Vagina (tissue), 2 donors: Measurements from ENCODE around the gene ZNF385B. TPM values are rescaled to one million over a fixed set of nuclear protein-coding genes. Genes with fewer than 3 reads are reported as not detected.

Experiments used
- DNase-seq, 2 donors: peaks; one replicate each; pipeline ENCODE4 v3.0.0-alpha.2; 2017; ENCODE audit errors: extremely low spot score in 2 of 2
- H3K27ac ChIP-seq: fragments of 200-600 bp; sonication (generic); one replicate; pipeline ENCODE4 v1.5.1; 2019
- H3K27me3 ChIP-seq: fragments of 200-600 bp; sonication (generic); one replicate; pipeline ENCODE4 v1.5.1; 2019
- H3K36me3 ChIP-seq, 2 donors: fragments of 200-600 bp; sonication (generic); one replicate each; pipeline ENCODE4 v1.5.1; 2017 to 2019
- H3K4me1 ChIP-seq: fragments of 200-600 bp; sonication (generic); one replicate; pipeline ENCODE4 v1.5.1; 2019
- H3K4me3 ChIP-seq, 2 donors: fragments of 200-600 bp; sonication (generic); 1 replicate in 1 of 2; 2 replicates in 1 of 2; pipeline ENCODE4 v1.5.1; 2016 to 2019
- H3K9me3 ChIP-seq: fragments of 200-600 bp; sonication (generic); one replicate; pipeline ENCODE4 v1.5.1; 2019
- POLR2A ChIP-seq, 2 donors: fragments of 450-650 bp; IDR thresholded peaks; one replicate each; pipeline ENCODE4 v1.6.1; 2017; ENCODE audit warnings: antibody characterized with exemption in 2 of 2, mild to moderate bottlenecking in 2 of 2, moderate library complexity in 2 of 2
- POLR2AphosphoS5 ChIP-seq, 2 donors: sonication (generic); formaldehyde crosslinking; IDR thresholded peaks; one replicate each; pipeline ENCODE4 v1.9.0; 2017; ENCODE audit warnings: antibody characterized with exemption in 2 of 2, mild to moderate bottlenecking in 2 of 2, low read depth in 1 of 2; ENCODE audit not compliant: insufficient read depth in 1 of 2
- intact Hi-C: fragments of 100-400 bp; cut with DNase I; formaldehyde crosslinking; loops from one replicate; pipeline ENCODE4 v1.15.1; 2023
- total RNA-seq: library from RNA; depleted of rRNA; stranded (reverse); fragments of >200 nt; gene quantifications from one replicate; pipeline ENCODE4 v1.2.3, GENCODE V29; 2016
- TF ChIP-seq, protein P1 (sequence below), 3 experiments: fragments of 450-650 bp in 2 of 3; fragments of 200-600 bp in 1 of 3; sonication (generic) in 1 of 3; IDR thresholded peaks; one replicate each; pipeline ENCODE4 v1.5.1; 2017 to 2019; ENCODE audit warnings: antibody characterized with exemption in 3 of 3, mild to moderate bottlenecking in 2 of 3, moderate library complexity in 2 of 3

ZNF385B gene
- total RNA-seq, 1 donor from 2014 or later, result 11.5 TPM

DNA sequence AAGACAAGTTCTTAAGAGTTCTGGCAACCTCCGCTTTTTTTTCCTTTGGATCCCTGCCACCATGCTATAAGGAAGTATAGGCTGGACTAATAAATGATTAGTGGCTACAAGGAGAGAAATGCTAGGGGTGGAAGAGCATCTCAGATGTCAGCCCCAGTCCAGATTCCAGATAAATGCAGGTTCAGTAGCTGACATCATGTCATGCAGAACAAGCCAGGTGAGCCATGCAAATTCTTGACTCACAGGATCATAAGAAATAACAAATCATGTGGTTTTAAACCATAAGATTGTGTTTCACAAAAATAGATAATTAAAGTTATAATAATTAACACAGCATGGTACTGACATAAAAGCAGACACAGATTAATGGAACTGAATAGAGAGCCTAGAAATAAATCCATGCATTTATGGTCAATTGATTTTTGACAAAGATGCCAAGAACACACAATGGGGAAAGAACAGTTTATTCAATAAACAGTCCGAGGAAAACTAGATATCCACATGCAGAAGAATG, 443.9 kb downstream of the ZNF385B start:
- TF ChIP-seq POLR2AphosphoS5 (IDR thresholded peaks at IDR 0.05; ENCODE audit: insufficient read depth in 1 of 2, low read depth in 1 of 2), result no peak
- TF ChIP-seq, protein P1, sequence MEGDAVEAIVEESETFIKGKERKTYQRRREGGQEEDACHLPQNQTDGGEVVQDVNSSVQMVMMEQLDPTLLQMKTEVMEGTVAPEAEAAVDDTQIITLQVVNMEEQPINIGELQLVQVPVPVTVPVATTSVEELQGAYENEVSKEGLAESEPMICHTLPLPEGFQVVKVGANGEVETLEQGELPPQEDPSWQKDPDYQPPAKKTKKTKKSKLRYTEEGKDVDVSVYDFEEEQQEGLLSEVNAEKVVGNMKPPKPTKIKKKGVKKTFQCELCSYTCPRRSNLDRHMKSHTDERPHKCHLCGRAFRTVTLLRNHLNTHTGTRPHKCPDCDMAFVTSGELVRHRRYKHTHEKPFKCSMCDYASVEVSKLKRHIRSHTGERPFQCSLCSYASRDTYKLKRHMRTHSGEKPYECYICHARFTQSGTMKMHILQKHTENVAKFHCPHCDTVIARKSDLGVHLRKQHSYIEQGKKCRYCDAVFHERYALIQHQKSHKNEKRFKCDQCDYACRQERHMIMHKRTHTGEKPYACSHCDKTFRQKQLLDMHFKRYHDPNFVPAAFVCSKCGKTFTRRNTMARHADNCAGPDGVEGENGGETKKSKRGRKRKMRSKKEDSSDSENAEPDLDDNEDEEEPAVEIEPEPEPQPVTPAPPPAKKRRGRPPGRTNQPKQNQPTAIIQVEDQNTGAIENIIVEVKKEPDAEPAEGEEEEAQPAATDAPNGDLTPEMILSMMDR (IDR thresholded peaks at IDR 0.05), result no peak
- TF ChIP-seq POLR2A (IDR thresholded peaks at IDR 0.05), result no peak
- Histone ChIP-seq H3K27ac (no peak overlapping the region), H3K27me3 (no peaks in the 10 kb centered on the region), H3K4me1 (no peaks in the 10 kb centered on the region), H3K36me3 (no peaks in the 10 kb centered on the region), H3K4me3 (no peak overlapping the region), H3K9me3 (no peaks in the 10 kb centered on the region)
- DNase-seq, result no peak
- intact Hi-C loops, result no loop called here

DNA sequence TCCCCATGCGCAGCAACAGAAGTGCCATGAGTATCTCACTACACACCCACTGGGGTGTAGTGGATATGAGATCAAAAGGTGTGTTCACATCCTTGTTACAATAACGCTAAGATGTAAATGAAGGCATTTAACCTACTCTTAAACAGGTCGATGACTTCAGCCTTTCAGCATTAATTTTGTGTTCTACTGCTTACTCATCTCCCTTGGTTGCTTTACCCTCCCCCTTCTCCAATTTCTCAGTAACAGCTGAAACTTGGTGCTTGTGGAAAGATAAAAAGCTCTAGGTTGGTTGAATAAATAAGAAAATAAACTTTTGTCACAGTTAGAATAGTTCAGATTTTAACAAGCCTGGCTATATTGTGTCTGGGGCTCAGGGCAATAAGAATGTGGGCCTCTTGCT, 449.3 kb downstream of the ZNF385B start:
- H3K27ac ChIP-seq, result no peak overlapping the region
- H3K36me3 ChIP-seq, result no peaks in the 10 kb centered on the region
- intact Hi-C loops, result no loop called here
- H3K4me1 ChIP-seq, result no peaks in the 10 kb centered on the region
- H3K9me3 ChIP-seq, result no peaks in the 10 kb centered on the region
- no peaks in the 10 kb centered on the region for H3K27me3 ChIP-seq
- H3K4me3 ChIP-seq, result no peak overlapping the region
- no peak for DNase-seq
- TF ChIP-seq POLR2AphosphoS5 (IDR thresholded peaks at IDR 0.05; ENCODE audit: insufficient read depth in 1 of 2, low read depth in 1 of 2), result no peak
- TF ChIP-seq POLR2A (IDR thresholded peaks at IDR 0.05), result no peak
- TF ChIP-seq, protein P1 (IDR thresholded peaks at IDR 0.05), result no peak

DNA sequence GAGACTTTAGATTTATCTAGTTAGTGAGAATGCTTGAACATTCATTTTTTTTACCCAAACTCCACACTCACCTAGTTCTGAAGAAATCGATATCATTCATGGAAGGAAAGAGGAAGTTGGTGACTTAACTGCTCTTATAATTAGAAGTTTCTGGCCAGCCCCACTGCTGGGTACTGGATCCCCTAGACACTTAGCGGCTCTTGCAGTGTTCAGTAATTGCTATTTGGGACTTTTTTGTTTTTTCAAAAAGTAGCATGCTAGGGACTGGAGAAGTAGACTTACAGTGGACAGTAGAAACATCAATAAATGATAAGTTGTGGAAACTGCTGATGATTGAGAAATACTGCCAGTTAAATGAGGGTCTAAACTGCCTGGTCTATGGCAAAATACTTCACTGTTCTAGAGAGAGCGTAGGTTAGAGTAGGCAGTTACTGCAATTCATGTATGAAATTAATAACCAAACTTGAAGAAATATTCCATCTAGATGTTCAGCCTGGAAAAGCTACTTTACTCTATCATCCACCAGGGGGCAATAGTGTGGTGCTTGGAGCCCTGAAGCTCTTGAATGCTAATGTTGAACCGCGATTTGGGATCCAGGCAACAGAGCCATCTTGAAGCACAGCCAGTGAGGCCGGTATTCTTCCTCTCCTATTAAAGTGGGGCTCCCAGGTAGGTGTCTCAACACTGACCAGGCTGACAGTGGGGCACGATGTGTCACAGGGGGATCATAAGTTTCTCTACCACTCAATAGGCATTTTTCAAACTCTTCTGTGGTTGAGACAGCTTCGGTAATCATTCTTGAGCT, 450.7 kb downstream of the ZNF385B start:
- Histone ChIP-seq H3K27ac (no peak overlapping the region), H3K4me3 (no peak overlapping the region), H3K27me3 (no peaks in the 10 kb centered on the region), H3K9me3 (no peaks in the 10 kb centered on the region), H3K4me1 (no peaks in the 10 kb centered on the region), H3K36me3 (no peaks in the 10 kb centered on the region)
- intact Hi-C loops, result no loop called here
- no peak for TF ChIP-seq POLR2A (IDR thresholded peaks at IDR 0.05)
- no peak for TF ChIP-seq POLR2AphosphoS5 (IDR thresholded peaks at IDR 0.05; ENCODE audit: insufficient read depth in 1 of 2, low read depth in 1 of 2)
- TF ChIP-seq, protein P1 (IDR thresholded peaks at IDR 0.05), result peak in 2 of 3 experiments; percentile 3 to 39
- no peak for DNase-seq

DNA sequence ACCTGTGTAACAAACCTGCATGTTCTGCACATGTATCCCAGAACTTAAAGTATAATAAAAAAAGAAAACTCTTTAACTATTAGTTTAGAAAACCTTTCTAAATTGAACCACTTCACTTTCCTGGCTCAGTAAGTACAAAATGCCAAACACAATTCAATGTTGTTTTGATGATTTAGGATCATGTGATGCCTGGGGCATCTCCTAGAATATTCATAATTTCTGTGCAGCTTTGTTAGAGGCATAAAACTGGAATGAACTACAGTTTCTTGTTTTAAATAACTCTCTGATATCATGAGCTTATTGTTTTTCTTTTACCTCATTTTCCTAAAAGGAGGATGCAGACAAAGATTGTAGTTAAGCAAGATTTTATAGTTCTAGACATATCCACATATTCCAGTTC, 457.8 kb downstream of the ZNF385B start:
- Histone ChIP-seq H3K9me3 (no peaks in the 10 kb centered on the region), H3K36me3 (no peaks in the 10 kb centered on the region), H3K4me1 (no peaks in the 10 kb centered on the region), H3K27me3 (no peaks in the 10 kb centered on the region), H3K4me3 (no peak overlapping the region), H3K27ac (no peak overlapping the region)
- intact Hi-C loops, result no loop called here
- DNase-seq, result no peak
- TF ChIP-seq POLR2AphosphoS5 (IDR thresholded peaks at IDR 0.05; ENCODE audit: insufficient read depth in 1 of 2, low read depth in 1 of 2), result no peak
- no peak for TF ChIP-seq POLR2A (IDR thresholded peaks at IDR 0.05)
- TF ChIP-seq, protein P1 (IDR thresholded peaks at IDR 0.05), result no peak

DNA sequence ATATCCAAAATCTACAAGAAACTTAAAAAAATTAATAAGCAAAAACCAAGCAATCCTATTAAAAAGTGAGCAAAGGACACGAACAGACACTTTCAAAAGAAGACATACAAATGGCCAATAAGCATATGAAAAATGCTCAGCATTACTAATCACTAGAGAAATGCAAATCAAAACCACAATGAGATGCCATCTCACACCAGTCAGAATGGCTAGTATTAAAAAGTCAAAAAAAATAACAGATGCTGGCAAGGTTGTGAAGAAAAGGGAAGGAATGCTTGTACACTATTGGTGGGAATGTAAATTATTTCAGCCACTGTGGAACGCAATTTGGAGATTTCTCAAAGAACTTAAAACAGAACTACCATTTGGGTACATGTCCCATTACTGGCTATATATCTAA, 467.9 kb downstream of the ZNF385B start:
- Histone ChIP-seq H3K9me3 (no peaks in the 10 kb centered on the region), H3K4me1 (no peaks in the 10 kb centered on the region), H3K27ac (no peak overlapping the region), H3K27me3 (no peaks in the 10 kb centered on the region), H3K36me3 (no peaks in the 10 kb centered on the region), H3K4me3 (no peak overlapping the region)
- no peak for DNase-seq
- no peak for TF ChIP-seq POLR2AphosphoS5 (IDR thresholded peaks at IDR 0.05; ENCODE audit: insufficient read depth in 1 of 2, low read depth in 1 of 2)
- no peak for TF ChIP-seq POLR2A (IDR thresholded peaks at IDR 0.05)
- TF ChIP-seq, protein P1 (IDR thresholded peaks at IDR 0.05), result no peak
- intact Hi-C loops, result no loop called here
